HG03097 (cell line): Measurements from ENCODE around the gene RPS4Y1.
"Not testable (repeated sequence)": the region's sequence is repeated elsewhere in the genome, so short reads cannot be mapped to it uniquely, and the experiment has no call there.

Experiments used
- ATAC-seq: cut with Tn5 transposase; IDR thresholded peaks from one replicate; pipeline ENCODE4 v1.9.1; 2021; ENCODE audit not compliant: unreplicated experiment, low FRiP score

Gene RPS4Y1

GRCh38 chrY:2841471-2841893, at the start of gene RPS4Y1:
RPS4Y1 (plus strand) TSS chrY:2841602; CDS start chrY:2841625, 23 bp downstream.
- no peak for ATAC-seq

DNA sequence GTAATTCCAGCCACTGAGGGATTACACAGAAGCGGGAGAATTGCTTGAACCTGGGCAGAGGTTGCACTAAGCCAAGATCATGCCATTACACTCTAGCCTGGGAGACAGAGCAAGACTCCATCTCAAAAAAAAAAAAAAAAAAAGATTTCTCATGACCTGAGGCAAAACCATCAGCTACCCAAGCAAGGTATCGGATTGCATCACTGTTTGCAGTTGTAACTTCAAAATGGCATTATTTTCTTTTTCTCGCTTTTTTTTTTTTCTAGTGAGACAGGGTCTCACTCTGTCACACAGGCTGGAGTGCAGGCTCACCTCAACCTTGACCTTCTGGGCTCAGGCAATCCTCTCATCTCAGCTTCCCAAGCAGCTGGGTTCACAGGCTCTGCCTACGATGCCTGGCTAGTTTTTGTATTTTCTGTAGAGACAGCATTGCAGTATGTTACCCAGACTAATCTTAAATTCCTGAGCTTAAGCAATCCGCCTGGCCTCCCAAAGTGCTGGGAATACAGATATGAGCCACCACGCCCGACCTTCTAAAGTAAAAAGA, 44.4 kb upstream of the RPS4Y1 start:
- no peak for ATAC-seq

DNA sequence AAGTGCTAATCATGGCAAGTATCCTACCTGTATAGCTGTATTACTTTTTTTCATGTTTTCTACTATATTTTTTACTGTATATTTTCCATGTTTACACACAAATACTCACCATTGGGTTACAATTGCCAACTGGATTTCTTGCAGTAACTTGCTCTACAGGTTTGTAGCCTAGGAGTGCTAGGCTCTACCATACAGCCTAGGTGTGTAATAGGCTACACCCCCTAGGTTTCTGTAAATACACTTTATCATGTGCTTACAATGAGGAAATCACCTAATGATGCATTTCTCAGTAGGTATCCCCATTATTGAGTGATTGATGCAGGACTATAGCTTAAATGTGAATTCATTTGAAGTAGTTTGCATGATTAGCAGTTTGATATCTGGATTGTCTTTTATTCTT, 43.4 kb upstream of the RPS4Y1 start:
- no peak for ATAC-seq

- ATAC-seq = no peak
Observed at GRCh38 chrY:2800246-2800645, 41.2 kb upstream of the RPS4Y1 start.

GRCh38 chrY:2817146-2817896, 24.1 kb upstream of the RPS4Y1 start:
- not testable (repeated sequence) for ATAC-seq

GRCh38 chrY:2824471-2824870, 16.9 kb upstream of the RPS4Y1 start:
- no peak for ATAC-seq

GRCh38 chrY:2828497-2828896, 12.9 kb upstream of the RPS4Y1 start:
- ATAC-seq = no peak

DNA sequence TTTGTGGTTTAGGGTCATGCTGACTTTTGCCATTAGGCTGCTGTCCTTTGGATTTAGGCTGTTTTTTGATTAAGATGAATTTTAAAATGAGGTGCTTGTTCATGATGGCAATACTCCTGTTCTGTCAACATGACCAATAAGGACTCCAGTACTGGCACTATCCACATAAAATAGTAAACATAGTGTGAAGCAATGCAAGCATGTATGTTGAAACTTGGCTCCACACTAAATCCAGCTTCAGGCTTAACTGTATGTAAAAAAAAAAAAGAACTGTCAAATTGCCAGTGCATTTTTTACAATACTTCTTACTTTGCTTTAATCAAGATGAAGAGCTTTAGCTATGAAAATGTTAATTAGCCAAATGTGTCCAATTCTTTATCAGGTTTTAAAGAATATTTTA, 6.2 kb upstream of the RPS4Y1 start:
- ATAC-seq = no peak

- ATAC-seq = no peak
Observed at GRCh38 chrY:2837078-2837477, 4.3 kb upstream of the RPS4Y1 start.

GRCh38 chrY:2837932-2838331, 3.5 kb upstream of the RPS4Y1 start:
- no peak for ATAC-seq

DNA sequence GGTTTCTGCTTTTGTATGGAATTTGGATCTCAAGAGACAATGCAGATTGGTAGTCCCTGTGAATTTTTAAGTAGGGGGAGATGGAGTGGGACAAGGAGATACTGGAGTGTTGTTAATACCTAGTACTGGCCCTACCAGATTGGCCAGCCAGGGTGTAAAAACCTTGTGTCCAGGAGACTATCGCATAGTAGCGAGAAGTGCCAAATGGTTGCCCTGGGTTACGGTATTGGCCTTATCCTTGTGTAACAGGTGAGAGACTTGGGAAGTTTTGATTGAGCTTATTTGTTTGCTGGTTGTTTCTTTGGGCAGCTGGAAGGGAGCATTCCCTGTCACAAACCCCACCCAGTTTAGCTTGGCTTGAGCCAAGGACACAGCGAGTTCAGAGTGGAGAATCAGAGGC, 5.4 kb downstream of the RPS4Y1 start:
- ATAC-seq = no peak

GRCh38 chrY:2848384-2848783, 7.0 kb downstream of the RPS4Y1 start:
- ATAC-seq = no peak

- no peak for ATAC-seq
Observed at GRCh38 chrY:2849368-2849767, 8.0 kb downstream of the RPS4Y1 start.

GRCh38 chrY:2854145-2854774, 12.9 kb downstream of the RPS4Y1 start:
- no peak for ATAC-seq

- no peak for ATAC-seq
Observed at GRCh38 chrY:2857068-2857467, 15.7 kb downstream of the RPS4Y1 start.

DNA sequence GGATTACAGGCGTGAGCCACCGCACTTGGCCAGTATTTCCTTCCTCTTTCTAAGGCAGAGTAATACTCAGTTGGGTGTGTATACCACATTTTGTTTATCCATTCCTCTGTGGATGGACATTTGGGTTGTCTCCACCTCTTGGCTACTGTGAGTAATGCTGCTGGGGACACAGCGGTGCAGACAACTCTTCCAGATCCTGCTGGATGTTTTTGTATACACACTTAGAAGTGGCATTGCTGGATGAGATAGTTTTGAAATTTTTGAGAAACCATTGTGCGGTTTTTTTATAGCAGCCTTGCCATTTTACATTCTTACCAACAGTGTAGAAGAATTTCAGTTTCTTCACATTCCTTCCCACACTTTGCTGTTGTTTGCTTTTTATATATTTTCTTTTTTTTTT, 16.3 kb downstream of the RPS4Y1 start:
- no peak for ATAC-seq

- no peak for ATAC-seq
Observed at GRCh38 chrY:2859782-2860181, 18.4 kb downstream of the RPS4Y1 start.

GRCh38 chrY:2860511-2860910, 19.1 kb downstream of the RPS4Y1 start:
- ATAC-seq = no peak

DNA sequence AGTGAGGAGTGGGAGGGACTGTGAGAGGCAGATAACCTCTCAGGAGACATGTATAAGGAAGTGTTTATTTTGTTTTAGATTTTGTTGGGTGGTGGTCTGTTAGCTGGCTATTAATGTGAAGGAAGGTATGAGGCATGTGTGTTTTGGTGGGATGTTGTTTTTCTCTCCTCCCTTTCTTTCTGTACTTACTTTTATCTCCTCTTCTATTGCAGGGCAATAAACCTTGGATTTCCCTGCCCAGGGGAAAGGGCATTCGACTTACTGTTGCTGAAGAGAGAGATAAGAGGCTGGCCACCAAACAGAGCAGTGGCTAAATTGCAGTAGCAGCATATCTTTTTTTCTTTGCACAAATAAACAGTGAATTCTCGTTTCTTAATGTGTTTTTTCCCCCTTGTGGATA, 25.2 kb downstream of the RPS4Y1 start:
- ATAC-seq = no peak

DNA sequence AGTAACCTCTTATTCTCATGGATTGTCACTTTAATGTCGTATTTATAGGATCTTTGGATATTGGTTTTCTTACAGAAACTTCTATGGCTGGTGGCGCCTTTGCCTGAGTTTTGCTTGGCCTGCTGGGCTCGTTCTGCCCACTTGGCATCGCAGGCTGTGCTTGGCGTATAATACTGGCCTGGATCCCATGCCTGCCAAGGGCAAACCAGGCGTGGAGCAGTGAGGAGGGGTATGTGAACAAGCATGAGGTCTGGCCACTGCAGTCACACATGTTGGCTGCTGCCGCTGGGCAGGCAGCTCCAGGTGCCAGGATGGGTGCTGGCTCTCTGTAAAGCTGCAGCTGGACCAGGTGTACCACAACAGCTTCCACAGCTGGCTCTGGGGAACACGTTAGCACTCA, 26.1 kb downstream of the RPS4Y1 start:
- ATAC-seq = no peak

DNA sequence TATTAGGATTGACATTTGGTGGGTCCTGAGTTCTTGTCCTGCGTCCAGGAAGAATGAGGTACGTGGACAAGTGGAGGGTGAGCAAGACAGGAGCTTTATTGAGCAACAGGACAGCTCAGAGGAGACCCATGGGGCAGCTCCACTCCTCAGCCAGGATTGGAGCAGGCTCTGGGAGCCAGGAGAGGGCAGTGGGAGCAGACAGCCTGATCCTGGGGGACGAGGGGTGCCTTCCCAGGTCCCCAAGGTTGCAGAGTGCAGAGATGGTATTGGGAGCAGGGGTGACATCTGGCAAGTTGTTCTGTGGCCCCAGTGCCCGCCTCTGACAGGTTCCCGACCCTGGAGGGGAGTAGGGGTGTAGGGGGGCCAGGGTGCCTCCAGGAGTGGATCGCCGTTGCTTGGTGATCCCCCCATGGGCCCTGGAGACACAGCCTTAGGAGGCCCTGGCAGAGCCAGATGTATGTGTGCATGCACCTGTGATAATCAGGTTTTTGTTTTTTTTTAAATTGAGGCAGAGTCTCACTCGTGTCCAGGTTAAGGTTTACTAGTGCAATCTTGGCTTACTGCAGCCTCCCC, 26.7 kb downstream of the RPS4Y1 start:
- no peak for ATAC-seq

- ATAC-seq = not testable (repeated sequence)
Observed at GRCh38 chrY:2872234-2872633, 30.8 kb downstream of the RPS4Y1 start.
